DMS114 treated with DMSO at 0.1 percent for 48 hours (cell line): ENCODE measurements around the gene ROMO1.

Experiments used
- DNase-seq: peaks from one replicate; lab custom pipeline; 2025; ENCODE audit not compliant: unreplicated experiment; lab: John Stamatoyannopoulos, UW

Gene ROMO1

DNA sequence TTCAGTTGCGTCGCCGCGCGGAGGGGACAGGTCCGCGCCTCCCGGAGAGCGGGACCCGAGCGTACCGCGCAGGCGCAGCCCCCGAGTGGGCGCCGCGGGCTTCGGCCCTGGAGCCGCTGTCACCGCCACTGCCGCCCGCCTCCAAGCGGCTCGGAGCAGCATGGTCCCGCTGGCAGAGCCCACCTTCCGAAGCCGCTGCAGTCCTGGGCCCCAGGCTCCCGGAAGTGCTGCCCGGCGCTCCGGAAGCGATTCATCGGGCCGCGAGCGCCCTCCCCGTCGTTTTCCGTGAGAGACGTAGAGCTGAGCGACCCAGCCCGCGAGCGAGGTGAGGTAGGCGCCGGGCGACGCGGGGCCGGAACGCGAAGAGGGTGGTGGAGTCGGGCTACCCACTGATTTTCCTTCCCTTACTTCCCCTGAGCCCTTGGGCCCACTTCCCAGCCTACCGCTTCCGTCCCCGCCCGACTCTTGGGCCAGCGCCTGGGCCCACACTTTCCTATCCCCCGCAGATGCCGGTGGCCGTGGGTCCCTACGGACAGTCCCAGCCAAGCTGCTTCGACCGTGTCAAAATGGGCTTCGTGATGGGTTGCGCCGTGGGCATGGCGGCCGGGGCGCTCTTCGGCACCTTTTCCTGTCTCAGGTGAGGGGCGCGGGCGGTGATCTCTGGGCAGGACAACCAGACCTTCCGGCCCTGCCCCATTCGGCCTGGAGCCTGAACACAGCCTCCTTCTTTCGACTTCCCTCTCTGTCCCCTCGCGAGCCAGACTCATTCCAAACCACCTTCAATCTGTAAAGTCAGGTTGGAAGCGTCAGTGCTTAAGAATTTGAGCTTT is at the start of gene ROMO1, which contains the start of gene NFS1:
Gene ROMO1, plus strand, starts transcription at position 279 of the 830 bp plus-strand sequence. Its CDS starts 228 bp downstream, at position 507.
Gene NFS1, minus strand, starts transcription at position 226 of the 830 bp plus-strand sequence. Its CDS starts 64 bp downstream, at position 162.
- DNase-seq: peak; percentile 70

DNA sequence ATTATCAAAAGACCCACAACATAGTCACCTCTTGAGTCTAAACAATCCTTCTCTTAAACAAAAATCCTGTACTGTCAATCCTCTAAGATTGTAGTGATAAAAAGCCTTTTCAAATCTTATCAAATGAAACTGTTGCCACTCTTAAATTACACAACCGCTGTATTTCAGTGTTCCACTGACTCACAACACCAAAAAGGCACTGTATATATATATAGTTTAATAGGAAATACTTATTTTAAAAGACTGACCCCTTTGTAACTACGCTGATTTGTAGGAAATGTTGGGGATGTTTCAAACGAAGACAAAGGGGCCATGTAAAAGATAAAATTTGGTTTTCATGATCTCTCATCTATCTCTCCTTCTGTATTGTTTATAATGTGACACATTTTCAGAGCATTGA is 48.6 kb upstream of the ROMO1 start:
- no peak for DNase-seq

DNA sequence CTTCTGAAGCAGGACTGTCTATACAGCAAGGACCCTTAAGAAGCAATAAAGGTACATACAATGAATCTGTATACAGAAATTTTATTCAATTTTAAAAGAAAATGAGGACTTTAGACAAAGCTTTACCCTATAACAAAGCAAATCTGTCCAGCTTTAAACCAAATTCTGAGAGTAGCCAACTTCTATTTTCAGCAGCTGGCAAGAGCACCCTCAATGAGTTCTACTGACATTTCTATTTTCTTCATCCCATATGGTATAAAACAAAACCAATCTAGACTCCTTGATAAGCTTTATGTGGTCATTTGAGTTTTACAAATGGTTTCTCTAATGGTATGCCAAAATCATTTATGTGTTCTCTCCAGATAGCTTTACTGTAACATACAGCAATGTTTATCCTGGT is 47.2 kb upstream of the ROMO1 start:
- DNase-seq: no peak

DNA sequence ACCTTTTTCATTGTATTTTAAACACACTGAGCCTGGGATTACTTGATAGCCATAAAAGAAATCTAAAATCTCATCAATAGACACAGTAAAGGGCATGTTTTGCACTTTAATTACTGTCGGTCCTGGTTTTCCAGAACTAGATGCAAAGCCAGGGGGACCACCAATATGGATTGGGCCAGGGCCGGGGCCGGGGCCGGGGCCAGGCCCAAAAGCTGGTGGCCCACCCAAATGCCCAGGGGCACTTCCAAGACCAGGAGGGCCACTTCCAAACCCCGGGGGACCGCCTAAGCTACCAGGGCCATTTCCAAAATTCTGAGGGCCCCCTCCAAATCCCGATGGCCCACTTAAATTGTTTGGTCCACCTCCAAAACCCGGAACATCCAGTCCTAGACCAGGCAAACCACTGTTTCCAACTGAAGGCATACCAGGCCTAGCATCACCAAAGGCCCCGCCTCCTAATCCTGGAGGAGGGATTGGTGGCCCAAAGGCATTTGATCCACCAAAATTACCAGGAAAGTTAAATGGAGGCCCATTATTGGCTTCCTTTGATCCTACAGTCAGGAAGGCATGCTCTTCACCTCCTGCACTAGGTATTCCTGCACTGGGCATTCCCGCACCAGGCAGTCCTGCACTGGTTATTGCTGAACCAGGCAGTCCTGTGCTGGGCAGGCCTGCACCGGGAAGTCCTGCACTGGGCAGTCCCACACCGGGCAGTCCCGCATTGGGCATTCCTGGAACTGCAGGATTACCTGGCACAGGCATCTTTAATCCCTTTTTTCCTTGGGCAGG is 46.4 kb upstream of the ROMO1 start:
- no peak for DNase-seq

DNA sequence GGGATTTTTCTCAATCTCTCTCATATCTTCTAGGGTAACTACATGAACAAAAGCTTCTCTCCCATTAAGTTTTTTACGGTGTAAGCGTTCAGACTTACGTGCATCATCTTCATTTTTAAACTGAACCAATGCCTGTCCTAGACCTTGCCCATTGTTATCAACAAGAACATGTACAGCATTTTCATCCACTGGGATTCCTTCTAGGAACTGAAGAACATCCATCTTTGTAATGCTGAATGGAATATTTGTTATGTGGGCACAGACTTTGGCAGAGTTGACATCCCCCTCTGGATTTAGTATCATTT is 45.8 kb upstream of the ROMO1 start:
- no peak for DNase-seq

DNA sequence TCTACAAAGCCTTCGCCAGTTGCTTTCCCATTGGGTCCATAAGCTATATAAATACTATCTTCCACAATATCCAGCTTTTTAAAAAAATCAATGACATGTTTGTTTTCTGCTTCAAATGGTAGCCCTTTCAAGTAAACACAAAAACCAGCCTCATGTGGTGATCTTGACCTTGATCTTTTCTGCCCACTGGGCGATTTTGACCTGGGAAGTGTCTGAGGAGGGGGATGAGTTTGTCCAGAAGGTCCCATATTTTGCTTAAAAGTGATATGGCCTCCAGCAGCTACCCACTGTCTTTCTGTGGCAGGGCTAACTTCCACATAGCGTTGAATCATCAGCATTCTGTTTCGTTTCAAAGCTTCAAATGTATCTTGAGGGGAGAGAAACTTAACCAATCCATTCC is 45.3 kb upstream of the ROMO1 start:
- no peak for DNase-seq

DNA sequence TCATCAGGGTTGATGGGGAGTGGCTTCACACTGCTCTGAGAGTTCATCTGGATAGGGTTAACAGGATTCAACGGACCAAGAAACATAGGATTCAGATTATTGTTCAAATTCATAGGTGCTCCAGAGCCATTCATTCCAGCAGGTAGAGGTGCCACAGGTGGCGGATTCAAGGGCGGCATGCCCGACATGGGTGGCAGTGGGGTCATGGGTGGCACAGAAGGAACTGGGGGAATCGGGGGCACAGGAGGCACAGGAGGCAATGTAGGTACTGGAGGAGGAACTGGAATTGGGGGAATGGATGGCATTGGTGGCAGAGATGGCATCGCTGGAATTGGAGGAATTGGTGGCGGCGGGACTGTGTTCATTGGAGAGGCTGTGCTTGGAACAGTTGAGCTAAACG is 44.8 kb upstream of the ROMO1 start:
- DNase-seq: no peak

DNA sequence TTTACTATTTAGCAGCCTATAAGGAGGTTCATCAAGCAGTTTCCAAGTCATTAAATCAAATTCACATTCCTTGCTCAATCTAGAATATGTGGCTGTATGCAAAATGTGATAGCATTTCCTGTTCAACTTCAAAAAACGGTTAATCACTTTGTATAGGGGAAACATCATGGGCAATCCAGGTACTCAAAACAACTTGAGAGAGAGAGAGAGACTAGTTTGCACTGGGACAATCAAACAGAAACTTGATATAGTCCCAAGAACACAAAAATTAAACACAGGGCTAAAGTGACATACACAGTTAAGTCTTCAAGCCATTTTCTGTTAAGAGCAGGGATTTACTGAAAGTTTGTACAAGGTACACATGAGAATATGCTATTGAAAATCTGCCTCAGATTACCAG is 41.9 kb upstream of the ROMO1 start:
- no peak for DNase-seq

DNA sequence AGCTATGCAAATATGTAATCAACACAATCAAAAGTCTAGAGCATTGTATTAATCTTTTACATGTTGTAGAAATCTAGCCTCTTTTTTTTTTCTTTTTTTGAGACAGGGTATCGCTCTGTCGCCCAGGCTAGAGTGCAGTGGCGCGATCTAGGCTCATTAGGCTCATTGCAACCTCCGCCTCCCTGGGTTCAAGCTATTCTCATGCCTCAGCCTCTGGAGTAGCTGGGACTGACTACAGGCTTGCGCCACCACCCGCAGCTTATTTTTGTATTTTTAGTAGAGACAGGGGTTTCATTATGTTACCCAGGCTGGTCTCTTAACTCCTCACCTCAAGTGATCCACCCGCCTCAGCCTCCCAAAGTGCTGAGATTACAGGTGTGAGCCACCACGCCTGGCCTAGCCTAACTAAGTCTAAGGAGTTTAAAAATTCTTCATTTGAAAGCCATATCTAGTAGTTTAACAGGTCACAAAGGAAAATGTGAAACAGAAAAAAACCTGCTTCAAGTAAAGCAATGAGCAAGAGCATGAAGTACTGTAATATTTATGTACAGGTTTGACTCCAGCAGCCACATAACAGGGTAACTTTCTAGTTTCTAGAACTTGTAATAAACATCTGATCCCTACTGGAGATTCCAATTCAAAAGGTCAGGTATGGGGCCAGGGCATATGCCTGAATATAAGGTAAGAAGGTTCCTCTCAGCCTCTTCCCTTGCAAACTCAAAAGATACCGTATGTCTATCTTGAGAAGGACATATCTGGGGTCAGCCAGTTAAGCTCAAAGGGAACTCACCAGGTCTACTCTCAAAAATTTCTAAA is 38.9 kb upstream of the ROMO1 start:
- DNase-seq: no peak

DNA sequence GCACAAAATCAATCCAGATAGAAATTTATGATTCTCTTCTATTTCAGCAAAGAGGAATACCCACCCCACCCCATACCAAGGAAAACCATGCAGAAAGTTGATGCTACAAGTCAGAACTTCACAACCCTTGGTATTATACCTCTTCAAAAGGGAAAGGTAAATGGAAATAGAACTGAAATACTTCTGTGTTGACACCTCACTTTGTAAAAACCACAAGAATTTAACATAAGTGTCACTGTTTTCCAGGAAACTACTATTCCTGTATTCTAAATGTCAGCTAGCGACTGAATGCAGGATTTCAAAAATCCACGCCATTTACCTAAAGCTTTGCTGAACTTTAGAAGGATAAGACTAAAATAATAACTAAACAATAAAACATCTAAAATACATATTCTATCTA is 38.2 kb upstream of the ROMO1 start:
- no peak for DNase-seq

DNA sequence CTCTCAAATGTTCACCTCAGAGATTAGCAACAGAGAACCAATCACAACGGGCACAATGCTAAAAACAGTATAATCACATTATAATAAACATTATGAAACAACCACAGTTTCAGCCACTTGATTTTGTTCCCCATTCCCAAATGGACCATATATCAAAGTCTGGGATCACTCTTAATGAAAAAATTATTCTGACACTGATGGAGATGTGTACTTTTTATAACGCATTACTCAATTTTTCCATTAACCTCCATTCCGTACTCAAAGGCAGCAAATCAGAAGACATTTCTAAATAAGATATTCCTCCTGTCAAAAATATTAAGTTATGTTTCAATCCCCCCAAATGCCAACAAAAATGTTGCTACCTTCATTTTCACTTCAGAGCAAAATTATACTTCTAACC is 37.3 kb upstream of the ROMO1 start:
- DNase-seq: no peak

DNA sequence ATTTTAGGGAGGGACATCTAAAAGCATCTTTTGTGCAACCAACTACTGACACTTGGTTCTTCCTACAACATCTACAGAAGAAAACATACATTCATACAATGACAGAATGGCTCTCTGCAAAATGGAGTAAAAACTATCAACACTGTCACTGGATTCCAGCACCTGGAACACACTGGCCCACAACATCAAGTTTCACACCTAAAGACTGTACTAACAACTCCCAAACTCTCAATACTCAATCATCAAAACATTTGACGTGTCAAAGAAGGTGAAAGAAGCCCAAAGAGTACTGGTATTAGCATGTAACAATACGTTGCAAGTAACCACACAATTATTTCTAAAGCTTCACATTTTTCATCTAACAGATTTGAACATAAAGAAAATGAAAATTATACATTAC is 36.7 kb upstream of the ROMO1 start:
- DNase-seq: no peak

DNA sequence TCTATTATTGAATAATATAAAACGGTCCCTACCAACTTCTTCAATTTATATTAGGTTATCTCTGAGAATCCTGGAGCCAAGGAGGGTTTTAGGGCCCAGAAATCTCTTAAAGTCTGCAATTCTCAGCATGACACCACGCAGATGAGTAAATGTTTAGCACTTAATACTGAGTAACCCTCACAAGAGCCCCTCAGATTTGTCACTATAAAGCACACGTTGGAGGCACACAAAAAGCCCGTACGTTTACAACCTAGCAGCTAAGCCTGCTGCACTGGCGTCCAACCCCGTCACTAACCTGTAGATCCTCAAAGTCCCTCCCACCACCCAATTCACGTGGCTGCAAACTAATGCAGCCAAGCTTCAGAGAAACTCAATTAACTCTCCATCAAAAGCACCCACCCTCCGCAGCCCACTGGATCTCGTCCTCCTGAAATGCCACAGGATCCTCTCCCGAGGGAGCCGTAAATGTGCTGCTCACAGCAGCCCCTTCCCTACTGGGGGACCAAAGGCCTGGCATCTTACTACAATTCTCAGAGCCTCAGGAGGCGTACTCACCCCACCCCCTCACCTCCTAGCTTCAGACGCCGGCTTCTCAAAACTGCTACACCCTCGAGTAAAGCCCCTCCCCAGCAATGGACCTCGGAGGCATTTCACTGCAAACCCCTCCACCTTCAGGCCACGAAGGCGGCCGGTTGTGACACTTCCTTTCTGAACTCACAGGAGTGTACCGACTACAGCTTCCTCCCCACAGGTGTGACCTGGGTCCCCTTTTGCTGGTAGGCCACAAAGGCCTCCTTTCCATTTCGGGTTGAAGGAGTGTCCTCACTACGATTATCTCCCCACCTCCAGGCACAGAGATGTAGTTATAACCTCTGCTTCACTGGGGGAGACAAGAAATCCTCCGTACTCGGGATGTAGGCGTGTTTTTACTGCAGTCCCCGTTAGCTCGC is 35.4 kb upstream of the ROMO1 start:
- DNase-seq: peak; percentile 17

DNA sequence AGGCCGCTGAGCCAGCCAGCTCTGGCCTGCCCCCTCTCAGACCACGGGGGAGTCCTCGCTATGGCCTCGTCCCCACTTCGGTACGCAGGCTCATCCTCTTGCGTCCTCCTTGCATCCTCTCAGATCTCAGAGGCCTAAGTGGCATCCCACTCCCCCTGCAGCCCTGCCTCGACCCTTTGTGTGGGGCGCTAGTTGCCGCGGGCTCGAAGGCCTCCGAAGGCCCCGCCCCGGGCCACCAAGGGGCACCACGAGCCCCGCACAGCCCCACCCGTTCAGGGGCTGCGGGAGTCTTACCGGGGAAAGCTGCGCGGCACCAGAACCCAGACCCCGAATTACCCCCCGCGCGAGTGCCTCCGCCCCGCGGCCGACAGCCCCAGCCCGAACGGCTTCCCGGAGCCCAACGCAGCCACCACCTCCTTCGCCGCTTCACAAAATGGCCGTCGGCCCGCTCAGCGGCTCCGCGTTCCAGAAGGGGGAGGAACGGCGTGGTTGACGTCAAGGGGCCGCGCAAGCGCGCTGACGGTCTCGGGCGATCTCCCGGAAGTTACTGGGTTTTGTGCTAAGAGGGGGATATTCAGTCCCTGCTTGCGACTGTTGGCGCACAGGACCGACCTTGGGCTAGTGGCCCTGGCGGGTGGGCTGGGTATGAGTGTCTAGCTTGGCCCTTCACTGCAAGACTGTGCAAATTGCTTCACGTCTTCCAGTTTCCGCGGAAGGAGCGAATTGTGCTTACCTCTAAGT is 34.6 kb upstream of the ROMO1 start, which contains the start of the genes CPNE1 and RBM12:
Gene CPNE1, minus strand, starts transcription at position 435 of the 741 bp plus-strand sequence. CDS start 31,977 bp downstream, outside the sequence.
Gene RBM12, minus strand, starts transcription at position 435 of the 741 bp plus-strand sequence. CDS start 9,578 bp downstream, outside the sequence.
- peak; percentile 88 for DNase-seq

DNA sequence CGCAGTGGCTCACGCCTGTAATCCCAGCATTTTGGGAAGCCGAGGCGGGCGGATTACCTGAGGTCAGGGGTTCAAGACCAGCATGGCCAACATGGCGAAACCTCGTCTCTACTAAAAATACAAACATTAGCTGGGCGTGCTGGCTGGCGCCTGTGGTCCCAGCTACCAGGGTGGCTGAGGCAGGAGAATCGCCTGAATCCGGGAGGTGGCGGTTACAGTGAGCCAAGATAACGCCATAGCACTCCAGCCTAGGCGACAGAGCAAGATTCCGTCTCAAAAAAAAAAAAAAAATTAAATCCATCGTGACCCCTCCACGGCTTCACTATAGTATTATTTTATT is 33.3 kb upstream of the ROMO1 start:
- DNase-seq: no peak

DNA sequence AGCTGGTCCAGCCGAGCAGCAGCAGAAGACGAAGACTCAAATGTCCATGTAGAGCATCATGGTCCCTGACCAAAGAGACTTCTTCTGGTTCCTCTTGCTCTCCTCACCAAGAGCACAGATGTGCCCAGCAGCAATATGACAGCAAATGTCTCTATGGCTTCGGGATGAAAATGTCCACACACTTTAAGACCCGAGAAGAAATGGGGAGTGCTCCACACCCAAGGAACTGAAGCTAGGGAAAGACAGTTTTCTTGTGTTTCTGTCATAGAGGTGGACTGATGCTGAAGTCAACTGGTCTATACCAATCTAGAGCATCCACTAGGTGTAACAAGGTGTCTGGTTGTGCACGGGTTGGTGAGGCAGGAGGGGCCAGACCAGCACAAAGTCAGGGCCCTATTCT is 30.0 kb upstream of the ROMO1 start:
- no peak for DNase-seq

DNA sequence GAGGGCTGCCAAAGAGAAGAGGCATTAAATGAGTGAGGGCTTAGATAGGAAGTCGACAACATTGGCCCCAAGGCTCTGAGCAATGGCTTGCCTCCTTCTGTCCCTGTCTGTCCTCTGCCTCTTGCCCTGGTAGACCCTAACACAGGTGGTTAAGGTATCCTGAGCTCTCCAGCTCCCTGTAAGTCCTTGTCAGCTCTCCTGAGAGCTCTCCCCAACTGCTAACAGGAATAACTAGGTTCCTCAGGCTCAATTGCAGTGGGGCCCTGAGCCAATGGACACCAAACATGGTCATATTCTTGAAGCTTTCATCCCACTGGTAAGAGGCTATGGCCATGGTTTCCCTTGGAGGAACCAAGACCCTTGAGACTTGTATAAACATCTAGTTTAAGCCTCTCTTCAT is 29.5 kb upstream of the ROMO1 start:
- DNase-seq: no peak

DNA sequence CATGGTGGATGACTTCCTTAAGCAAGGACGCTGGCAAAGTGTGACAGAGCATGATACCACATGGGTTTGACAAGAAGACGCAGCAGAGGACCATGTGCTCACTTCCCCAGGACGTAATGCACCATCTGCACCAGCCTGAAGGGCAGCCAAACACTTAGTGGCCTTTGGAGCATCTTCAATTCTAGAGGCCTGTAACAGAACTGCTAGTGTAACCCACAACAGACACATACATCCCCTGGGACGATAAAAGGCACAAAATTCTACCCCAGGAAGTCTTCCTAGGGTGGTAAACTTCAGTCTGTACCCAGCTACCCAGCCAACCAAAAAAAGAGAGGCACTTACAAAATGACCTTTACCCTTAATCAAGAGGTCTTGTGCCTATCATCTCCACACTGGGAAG is 25.3 kb upstream of the ROMO1 start:
- DNase-seq: no peak

DNA sequence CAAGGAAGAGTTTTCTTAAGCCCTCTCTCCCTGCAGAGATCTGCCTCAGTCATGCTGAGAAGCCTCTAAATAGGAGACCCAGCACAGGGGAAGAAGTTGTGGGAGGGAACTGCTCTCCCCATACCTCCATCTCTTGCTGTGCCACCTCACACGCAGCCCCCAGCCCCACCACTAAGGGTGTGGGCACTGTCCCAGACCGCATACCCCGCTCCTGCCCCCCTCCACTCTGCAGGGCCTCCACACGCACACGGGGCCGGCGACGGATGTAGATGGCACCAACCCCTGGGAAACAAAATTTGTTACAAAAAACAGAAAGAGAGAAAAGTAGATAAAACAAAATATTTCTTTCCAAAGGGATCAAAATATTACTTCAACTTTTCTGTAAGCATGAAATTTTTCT is 24.3 kb upstream of the ROMO1 start:
- no peak for DNase-seq
